Mesothelial cell of epicardium (in vitro differentiated cells): ENCODE results near the gene FOXP1. TPM values are rescaled to one million over a fixed set of nuclear protein-coding genes. Genes with fewer than 3 reads are reported as not detected.
A peak's percentile ranks its signal among the peaks of the same experiment; 100 is the strongest.

Experiments used
- DNase-seq, 2 experiments: peaks; one replicate each; pipeline ENCODE4 v3.0.0; 2021; ENCODE audit warnings: low spot score in 2 of 2; ENCODE audit not compliant: unreplicated experiment in 2 of 2
- H3K27ac Mint-ChIP-seq: 2 replicates; pipeline ENCODE4 v1.8.0; 2021; ENCODE audit warnings: mixed read lengths
- H3K27me3 Mint-ChIP-seq: 2 replicates; pipeline ENCODE4 v1.8.0; 2021; ENCODE audit warnings: low read depth, mixed read lengths
- H3K36me3 Mint-ChIP-seq: 2 replicates; pipeline ENCODE4 v1.8.0; 2021; ENCODE audit warnings: mixed read lengths
- H3K4me1 Mint-ChIP-seq: 2 replicates; pipeline ENCODE4 v1.8.0; 2021; ENCODE audit warnings: mixed read lengths
- H3K4me3 Mint-ChIP-seq: 2 replicates; pipeline ENCODE4 v1.8.0; 2021; ENCODE audit warnings: mild to moderate bottlenecking, moderate library complexity, mixed read lengths
- H3K9me3 Mint-ChIP-seq: 2 replicates; pipeline ENCODE4 v1.8.0; 2021; ENCODE audit warnings: mixed read lengths
- total RNA-seq: library from RNA; stranded (reverse); gene quantifications from 3 replicates; pipeline ENCODE4 v1.2.1, GENCODE V29; 2021
- TF ChIP-seq, protein P1 (sequence below): fragments of 200-600 bp; sonication (generic); IDR thresholded peaks from one replicate; pipeline ENCODE4 v1.5.0; 2021; ENCODE audit warnings: antibody characterized with exemption; ENCODE audit not compliant: unreplicated experiment

The FOXP1 gene
- total RNA-seq, 1 donor from 2014 or later: 187 TPM

GRCh38 chr3:71315431-71315830 is 268.1 kb downstream of the FOXP1 start:
- Mint-ChIP-seq H3K36me3 (peaks cover 3% of the 10 kb centered on the region), H3K9me3 (no peaks in the 10 kb centered on the region), H3K4me3 (no peak overlapping the region), H3K4me1 (peaks cover 34% of the 10 kb centered on the region), H3K27ac (no peak overlapping the region), H3K27me3 (no peaks in the 10 kb centered on the region)
- TF ChIP-seq, protein P1, sequence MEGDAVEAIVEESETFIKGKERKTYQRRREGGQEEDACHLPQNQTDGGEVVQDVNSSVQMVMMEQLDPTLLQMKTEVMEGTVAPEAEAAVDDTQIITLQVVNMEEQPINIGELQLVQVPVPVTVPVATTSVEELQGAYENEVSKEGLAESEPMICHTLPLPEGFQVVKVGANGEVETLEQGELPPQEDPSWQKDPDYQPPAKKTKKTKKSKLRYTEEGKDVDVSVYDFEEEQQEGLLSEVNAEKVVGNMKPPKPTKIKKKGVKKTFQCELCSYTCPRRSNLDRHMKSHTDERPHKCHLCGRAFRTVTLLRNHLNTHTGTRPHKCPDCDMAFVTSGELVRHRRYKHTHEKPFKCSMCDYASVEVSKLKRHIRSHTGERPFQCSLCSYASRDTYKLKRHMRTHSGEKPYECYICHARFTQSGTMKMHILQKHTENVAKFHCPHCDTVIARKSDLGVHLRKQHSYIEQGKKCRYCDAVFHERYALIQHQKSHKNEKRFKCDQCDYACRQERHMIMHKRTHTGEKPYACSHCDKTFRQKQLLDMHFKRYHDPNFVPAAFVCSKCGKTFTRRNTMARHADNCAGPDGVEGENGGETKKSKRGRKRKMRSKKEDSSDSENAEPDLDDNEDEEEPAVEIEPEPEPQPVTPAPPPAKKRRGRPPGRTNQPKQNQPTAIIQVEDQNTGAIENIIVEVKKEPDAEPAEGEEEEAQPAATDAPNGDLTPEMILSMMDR: no peak
- DNase-seq: no peak

DNA sequence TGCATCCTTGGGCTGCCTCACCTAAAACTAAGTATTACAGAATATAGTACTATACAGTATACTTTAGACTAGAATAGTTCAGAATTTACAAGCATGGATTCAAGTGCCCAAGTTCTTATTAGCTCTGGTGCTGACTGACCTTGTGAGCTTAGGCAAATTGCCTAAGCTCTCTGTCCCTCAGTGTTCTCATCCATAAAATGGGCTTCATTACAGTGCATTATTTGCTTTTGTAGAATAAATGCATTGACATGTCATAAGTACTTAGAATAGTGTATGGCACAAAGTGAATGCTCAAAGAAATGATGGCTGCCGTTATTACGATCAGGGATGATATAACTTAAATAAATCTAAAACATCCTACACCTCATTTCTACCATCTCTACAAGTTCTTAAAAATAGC is 269.7 kb downstream of the FOXP1 start:
- no peaks in the 10 kb centered on the region for H3K27me3 Mint-ChIP-seq
- H3K36me3 Mint-ChIP-seq: peaks cover 3% of the 10 kb centered on the region
- H3K9me3 Mint-ChIP-seq: no peaks in the 10 kb centered on the region
- H3K27ac Mint-ChIP-seq: no peak overlapping the region
- H3K4me3 Mint-ChIP-seq: no peak overlapping the region
- H3K4me1 Mint-ChIP-seq: peaks cover 44% of the 10 kb centered on the region
- TF ChIP-seq, protein P1: no peak
- DNase-seq: no peak

DNA sequence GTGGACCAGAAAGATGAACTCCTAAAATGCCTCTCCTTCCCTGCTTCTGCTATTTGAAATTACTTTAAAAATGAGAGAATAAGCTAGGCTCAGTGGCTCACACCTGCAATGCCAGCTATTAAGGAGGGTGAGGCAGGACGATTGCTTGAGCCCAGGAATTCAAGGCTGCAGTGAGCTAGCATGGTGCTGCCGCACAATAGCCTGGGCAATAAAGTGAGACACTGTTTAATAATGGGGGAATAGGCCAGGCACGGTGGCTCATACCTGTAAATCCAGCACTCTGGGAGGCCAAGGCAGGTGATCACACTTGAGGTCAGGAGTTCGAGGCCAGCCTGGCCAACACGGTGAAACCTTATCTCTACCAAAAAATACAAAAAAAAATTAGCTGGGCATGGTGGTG is 271.1 kb downstream of the FOXP1 start:
- TF ChIP-seq, protein P1: no peak
- no peaks in the 10 kb centered on the region for H3K27me3 Mint-ChIP-seq
- H3K4me1 Mint-ChIP-seq: peaks cover 41% of the 10 kb centered on the region
- no peak for DNase-seq
- no peak overlapping the region for H3K4me3 Mint-ChIP-seq
- H3K36me3 Mint-ChIP-seq: peaks cover 3% of the 10 kb centered on the region
- H3K27ac Mint-ChIP-seq: peak overlapping the region; percentile 78
- no peaks in the 10 kb centered on the region for H3K9me3 Mint-ChIP-seq

DNA sequence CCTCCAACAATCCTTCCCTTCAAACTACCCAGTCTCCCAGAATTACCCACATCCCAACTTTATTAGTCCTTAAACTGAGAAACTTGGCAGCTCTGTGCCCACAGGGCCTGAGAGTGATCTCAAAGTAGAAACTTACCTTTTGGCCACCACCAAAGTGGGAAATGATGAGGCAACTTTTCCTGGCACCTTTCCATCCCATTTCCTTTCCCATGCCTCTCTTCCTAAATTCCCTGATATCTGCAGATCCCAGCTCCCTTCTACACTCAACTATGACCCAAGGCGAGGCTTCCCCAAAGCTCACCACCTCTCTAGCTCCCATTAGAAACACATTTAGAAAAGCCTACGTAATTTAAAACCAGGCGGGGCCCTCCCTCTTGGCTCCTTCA is 271.9 kb downstream of the FOXP1 start:
- H3K27ac Mint-ChIP-seq: peak overlapping the region; percentile 51
- no peaks in the 10 kb centered on the region for H3K27me3 Mint-ChIP-seq
- TF ChIP-seq, protein P1: no peak
- peaks cover 3% of the 10 kb centered on the region for H3K36me3 Mint-ChIP-seq
- no peak overlapping the region for H3K4me3 Mint-ChIP-seq
- no peak for DNase-seq
- peaks cover 46% of the 10 kb centered on the region for H3K4me1 Mint-ChIP-seq
- H3K9me3 Mint-ChIP-seq: no peaks in the 10 kb centered on the region

GRCh38 chr3:71310980-71311660 is 272.4 kb downstream of the FOXP1 start:
- H3K4me1 Mint-ChIP-seq: peaks cover 50% of the 10 kb centered on the region
- TF ChIP-seq, protein P1: no peak

More at GRCh38 chr3:71310980-71311660, 272.4 kb downstream of the FOXP1 start:
- H3K27me3 Mint-ChIP-seq: no peaks in the 10 kb centered on the region
- DNase-seq: no peak
- H3K4me3 Mint-ChIP-seq: no peak overlapping the region
- H3K9me3 Mint-ChIP-seq: no peaks in the 10 kb centered on the region
- H3K27ac Mint-ChIP-seq: no peak overlapping the region
- peaks cover 3% of the 10 kb centered on the region for H3K36me3 Mint-ChIP-seq
